GM12873 (cell line): ENCODE data around the gene RPS15.

Experiments used
- TF ChIP-seq, protein P1 (sequence below): IDR thresholded peaks from 2 replicates; pipeline ENCODE4 v1.5.1; 2012; ENCODE audit warnings: low read depth, mild to moderate bottlenecking, moderate library complexity, low read length, control low read depth; ENCODE audit not compliant: insufficient read depth; ENCODE audit errors: missing control alignments

Gene RPS15

DNA sequence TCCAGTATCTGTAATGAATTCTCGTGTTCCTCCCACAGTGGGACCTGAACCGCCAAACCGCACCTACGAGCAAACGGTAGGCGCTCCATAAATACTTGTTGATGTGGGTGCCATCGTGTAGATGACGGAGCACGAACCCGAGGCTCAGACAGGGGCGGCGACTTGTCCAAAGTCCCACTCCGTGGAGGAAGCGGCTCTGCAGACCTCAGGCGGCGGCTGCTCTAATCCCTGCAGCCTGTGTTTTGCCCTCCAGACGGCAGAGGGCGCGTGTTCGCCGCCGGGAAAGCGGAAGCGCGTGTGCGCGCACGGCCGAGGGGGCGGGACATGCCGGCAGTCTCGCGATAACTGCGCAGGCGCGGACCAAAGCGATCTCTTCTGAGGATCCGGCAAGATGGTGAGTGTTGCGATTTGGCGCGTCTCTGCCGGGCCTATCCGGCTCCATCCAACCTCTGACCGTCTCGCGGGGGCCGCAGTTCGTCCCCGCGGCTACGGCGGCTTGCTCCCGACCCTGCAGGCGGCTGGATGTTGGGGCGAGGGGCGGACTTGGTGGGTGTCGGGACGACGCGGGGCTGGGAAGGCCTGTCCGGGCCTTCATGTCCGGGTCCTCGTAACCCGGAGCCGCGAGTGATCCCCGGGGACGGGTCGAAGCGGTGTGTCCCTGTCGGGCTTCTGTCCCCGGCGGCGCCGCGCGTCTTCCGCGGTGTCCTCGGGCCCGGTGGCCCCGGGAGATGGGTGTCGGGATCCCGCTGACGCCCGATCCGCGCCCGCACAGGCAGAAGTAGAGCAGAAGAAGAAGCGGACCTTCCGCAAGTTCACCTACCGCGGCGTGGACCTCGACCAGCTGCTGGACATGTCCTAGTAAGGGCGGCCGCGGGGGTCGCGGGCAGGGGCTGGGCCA lies at the start of gene RPS15:
RPS15 (plus strand) TSS at position 362 of the 898 bp plus-strand sequence; CDS start at position 392, 30 bp downstream.
- TF ChIP-seq, protein P1, sequence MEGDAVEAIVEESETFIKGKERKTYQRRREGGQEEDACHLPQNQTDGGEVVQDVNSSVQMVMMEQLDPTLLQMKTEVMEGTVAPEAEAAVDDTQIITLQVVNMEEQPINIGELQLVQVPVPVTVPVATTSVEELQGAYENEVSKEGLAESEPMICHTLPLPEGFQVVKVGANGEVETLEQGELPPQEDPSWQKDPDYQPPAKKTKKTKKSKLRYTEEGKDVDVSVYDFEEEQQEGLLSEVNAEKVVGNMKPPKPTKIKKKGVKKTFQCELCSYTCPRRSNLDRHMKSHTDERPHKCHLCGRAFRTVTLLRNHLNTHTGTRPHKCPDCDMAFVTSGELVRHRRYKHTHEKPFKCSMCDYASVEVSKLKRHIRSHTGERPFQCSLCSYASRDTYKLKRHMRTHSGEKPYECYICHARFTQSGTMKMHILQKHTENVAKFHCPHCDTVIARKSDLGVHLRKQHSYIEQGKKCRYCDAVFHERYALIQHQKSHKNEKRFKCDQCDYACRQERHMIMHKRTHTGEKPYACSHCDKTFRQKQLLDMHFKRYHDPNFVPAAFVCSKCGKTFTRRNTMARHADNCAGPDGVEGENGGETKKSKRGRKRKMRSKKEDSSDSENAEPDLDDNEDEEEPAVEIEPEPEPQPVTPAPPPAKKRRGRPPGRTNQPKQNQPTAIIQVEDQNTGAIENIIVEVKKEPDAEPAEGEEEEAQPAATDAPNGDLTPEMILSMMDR = peak; percentile 97

DNA sequence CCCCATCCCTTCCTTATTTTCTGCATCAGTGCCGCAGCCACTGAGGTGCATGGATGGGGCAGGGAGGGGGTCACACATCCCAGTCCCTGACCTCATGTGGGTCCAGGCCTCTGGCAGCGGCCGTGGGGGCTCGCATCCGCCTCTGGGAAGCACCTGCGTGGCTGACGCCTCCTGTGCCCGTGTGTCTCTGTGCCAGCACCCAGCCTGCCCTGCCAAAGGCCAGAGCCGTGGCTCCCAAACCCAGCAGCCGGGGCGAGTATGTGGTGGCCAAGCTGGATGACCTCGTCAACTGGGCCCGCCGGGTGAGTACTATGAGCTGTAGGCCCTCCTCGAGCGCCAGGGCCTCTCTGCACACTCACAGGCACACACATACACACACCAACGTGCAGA lies 49.6 kb upstream of the RPS15 start:
- TF ChIP-seq, protein P1 = no peak

DNA sequence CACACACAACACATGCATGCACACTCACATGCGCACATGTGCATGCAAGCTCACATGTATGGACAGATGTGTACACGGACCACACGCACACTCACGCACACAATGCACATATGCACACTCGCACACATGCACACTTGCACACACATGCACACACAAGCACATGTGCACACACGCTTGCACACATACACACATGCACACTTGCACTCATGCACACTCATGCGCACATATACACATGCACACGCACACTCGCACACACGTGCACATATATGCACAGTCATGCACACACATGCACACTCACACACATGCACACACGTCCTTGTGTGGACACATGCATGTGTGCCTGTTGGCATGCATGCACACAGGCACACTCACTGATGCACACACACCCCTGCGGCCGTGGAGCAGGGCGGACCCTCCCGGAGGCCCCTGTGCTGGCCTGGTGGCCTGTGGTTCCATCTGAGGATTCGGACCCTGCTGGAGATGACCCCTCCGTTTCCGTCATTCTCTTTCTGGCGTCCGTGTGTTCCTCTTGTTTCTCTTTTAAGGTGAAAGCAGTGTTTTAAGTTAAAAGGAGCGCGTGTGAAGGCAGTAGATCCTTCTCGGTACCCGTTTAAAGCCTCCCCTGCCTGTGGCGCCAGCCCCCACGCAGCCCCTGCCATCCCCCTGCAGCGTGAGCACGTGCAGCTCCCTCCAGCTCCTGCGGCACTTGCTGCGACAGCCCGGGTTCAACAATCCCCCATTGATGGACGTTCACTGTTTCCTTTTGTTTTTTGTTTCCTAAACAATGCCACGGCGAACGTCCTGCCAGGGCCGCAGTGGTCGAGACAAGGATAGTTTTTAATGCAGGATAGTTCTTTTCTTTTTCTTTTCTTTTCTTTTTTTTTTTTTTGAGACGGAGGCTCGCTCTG lies 48.9 kb upstream of the RPS15 start:
- TF ChIP-seq, protein P1 = no peak

DNA sequence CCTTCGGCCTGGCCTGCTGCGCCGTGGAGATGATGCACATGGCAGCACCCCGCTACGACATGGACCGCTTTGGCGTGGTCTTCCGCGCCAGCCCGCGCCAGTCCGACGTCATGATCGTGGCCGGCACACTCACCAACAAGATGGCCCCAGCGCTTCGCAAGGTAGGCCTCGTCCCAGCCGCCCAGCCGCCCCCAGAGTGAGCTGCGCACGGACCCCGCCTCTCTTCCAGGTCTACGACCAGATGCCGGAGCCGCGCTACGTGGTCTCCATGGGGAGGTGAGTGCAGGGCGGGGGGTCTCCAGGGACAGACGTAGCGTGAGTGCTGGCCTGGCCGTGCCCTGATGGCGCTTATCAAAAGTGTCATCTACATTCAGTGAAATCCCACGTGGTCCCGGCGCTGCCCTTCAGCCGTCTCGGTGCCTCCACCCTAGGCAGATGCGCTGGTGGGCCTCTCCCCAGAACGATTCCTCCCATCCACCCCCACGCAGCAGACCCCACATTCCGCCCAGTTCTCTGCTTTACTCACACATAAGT lies 47.2 kb upstream of the RPS15 start:
- TF ChIP-seq, protein P1 = no peak

DNA sequence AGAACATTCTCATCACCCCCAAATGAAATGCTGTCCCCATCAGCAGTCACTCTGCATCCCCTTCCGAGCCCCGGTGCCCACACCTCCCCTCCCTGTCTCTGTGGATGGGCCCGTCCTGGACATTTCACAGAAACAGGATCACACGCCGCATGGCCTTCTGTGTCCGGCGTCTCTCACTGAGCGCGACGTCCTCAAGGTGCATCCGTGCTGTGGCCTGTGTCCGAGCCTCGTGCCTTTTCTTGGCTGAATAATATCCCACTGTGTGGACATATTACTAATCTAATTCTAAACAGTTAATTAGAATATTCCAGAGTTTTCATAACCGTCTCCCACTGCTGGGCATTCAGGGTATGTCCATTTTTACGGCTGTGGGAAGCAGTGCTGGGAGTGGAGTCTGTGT lies 45.8 kb upstream of the RPS15 start:
- TF ChIP-seq, protein P1 = no peak

DNA sequence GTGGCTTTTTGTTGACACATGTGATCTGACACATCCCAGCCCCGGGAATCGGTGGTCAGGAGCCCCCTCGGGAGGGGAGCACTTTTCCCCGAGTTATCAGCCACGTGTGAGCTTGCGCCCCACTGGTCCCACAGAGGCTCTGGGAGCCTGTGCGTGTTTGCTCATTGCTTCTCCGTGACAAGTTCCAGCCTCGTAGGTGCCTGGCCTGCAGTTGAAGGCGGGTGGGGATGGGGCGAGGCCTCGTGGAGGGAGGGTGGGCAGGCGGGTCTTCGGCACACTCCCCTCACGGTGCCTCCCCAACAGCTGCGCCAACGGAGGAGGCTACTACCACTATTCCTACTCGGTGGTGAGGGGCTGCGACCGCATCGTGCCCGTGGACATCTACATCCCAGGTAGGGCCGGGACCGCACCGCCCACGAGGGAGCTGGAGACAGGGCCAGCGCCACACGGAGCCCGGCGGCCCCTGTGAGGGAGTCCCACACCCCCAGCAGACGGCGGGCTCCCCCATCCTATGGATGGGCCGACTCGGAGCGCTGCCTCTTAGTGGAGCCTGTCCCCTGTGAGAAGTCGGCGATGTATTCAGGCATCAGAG lies 45.2 kb upstream of the RPS15 start:
- TF ChIP-seq, protein P1 = no peak

DNA sequence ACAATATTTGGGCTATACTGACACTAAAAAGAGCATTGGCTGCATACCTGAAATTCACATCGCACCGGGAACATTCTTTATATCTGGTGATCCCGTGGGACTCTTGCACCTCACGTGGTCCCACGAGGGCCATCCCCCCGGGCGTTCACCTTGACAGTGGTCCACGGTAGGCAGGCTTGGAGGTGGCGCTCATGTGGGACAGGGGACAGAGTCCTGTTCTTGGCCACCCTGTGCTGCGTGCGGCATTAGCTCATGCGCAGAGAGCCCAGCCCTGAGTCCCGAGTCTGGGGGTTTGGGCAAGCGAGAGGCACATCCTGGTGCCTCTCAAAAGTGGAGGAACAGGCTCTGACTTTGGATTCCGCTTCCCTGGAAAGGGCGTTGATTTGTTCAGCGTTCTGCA lies 44.4 kb upstream of the RPS15 start:
- TF ChIP-seq, protein P1 = no peak
